ENCODE measurements around the gene TULP4.

Gene TULP4

GRCh38 chr6:158442306-158442705 is 130.0 kb downstream of the TULP4 start:
- Histone ChIP-seq H3K36me3 (ENCODE audit: insufficient read depth, insufficient read length, low read length) (peaks cover 2% of the 10 kb centered on the region), H3K4me1 (ENCODE audit: insufficient read depth, insufficient read length) (no peaks in the 10 kb centered on the region)

GRCh38 chr6:158445426-158446085 is 133.3 kb downstream of the TULP4 start:
- no peak for DNase-seq (ENCODE audit: low read depth, low spot score)
- TF ChIP-seq SUZ12 (IDR thresholded peaks at IDR 0.05; ENCODE audit: extremely low read depth, insufficient read depth, insufficient read length): no peak
- no peak for TF ChIP-seq ZNF274 (IDR thresholded peaks at IDR 0.05; ENCODE audit: low read depth, low read length)
- no peak for TF ChIP-seq YY1 (IDR thresholded peaks at IDR 0.05; ENCODE audit: insufficient read depth, insufficient read length)
- H3K4me1 ChIP-seq (ENCODE audit: insufficient read depth, insufficient read length): no peaks in the 10 kb centered on the region

More at GRCh38 chr6:158442306-158442705, 130.0 kb downstream of the TULP4 start:
- H3K9ac ChIP-seq (ENCODE audit: insufficient read length, low read depth): no peak overlapping the region
- H3K9me3 ChIP-seq (ENCODE audit: insufficient read depth, low read length): no peaks in the 10 kb centered on the region
- no peak overlapping the region for H3K4me3 ChIP-seq (ENCODE audit: insufficient read length, low read depth)
- no peak for TF ChIP-seq ZNF274 (IDR thresholded peaks at IDR 0.05; ENCODE audit: low read depth, low read length)
- TF ChIP-seq YY1 (IDR thresholded peaks at IDR 0.05; ENCODE audit: insufficient read depth, insufficient read length): no peak
- TF ChIP-seq SUZ12 (IDR thresholded peaks at IDR 0.05; ENCODE audit: extremely low read depth, insufficient read depth, insufficient read length): no peak
- no peak for DNase-seq (ENCODE audit: low read depth, low spot score)
- no peaks in the 10 kb centered on the region for H3K27me3 ChIP-seq (ENCODE audit: insufficient read depth, insufficient read length)

GRCh38 chr6:158448856-158449255 is 136.6 kb downstream of the TULP4 start:
- no peak overlapping the region for H3K9ac ChIP-seq (ENCODE audit: insufficient read length, low read depth)
- TF ChIP-seq YY1 (IDR thresholded peaks at IDR 0.05; ENCODE audit: insufficient read depth, insufficient read length) (no peak), SUZ12 (IDR thresholded peaks at IDR 0.05; ENCODE audit: extremely low read depth, insufficient read depth, insufficient read length) (no peak), ZNF274 (IDR thresholded peaks at IDR 0.05; ENCODE audit: low read depth, low read length) (no peak)
- H3K9me3 ChIP-seq (ENCODE audit: insufficient read depth, low read length): no peaks in the 10 kb centered on the region
- no peaks in the 10 kb centered on the region for H3K4me1 ChIP-seq (ENCODE audit: insufficient read depth, insufficient read length)
- no peak for DNase-seq (ENCODE audit: low read depth, low spot score)
- peaks cover 20% of the 10 kb centered on the region for H3K36me3 ChIP-seq (ENCODE audit: insufficient read depth, insufficient read length, low read length)
- H3K27me3 ChIP-seq (ENCODE audit: insufficient read depth, insufficient read length): no peaks in the 10 kb centered on the region
- H3K4me3 ChIP-seq (ENCODE audit: insufficient read length, low read depth): no peak overlapping the region

More at GRCh38 chr6:158445426-158446085, 133.3 kb downstream of the TULP4 start:
- no peak overlapping the region for H3K4me3 ChIP-seq (ENCODE audit: insufficient read length, low read depth)
- H3K36me3 ChIP-seq (ENCODE audit: insufficient read depth, insufficient read length, low read length): peaks cover 7% of the 10 kb centered on the region
- no peak overlapping the region for H3K9ac ChIP-seq (ENCODE audit: insufficient read length, low read depth)
- H3K9me3 ChIP-seq (ENCODE audit: insufficient read depth, low read length): no peaks in the 10 kb centered on the region
- H3K27me3 ChIP-seq (ENCODE audit: insufficient read depth, insufficient read length): no peaks in the 10 kb centered on the region

GRCh38 chr6:158452191-158452590 is 139.9 kb downstream of the TULP4 start:
- no peak for DNase-seq (ENCODE audit: low read depth, low spot score)
- Histone ChIP-seq H3K4me3 (ENCODE audit: insufficient read length, low read depth) (no peak overlapping the region), H3K9me3 (ENCODE audit: insufficient read depth, low read length) (no peaks in the 10 kb centered on the region), H3K4me1 (ENCODE audit: insufficient read depth, insufficient read length) (no peaks in the 10 kb centered on the region), H3K36me3 (ENCODE audit: insufficient read depth, insufficient read length, low read length) (peaks cover 18% of the 10 kb centered on the region), H3K9ac (ENCODE audit: insufficient read length, low read depth) (no peak overlapping the region), H3K27me3 (ENCODE audit: insufficient read depth, insufficient read length) (no peaks in the 10 kb centered on the region)
- no peak for TF ChIP-seq ZNF274 (IDR thresholded peaks at IDR 0.05; ENCODE audit: low read depth, low read length)
- no peak for TF ChIP-seq YY1 (IDR thresholded peaks at IDR 0.05; ENCODE audit: insufficient read depth, insufficient read length)
- TF ChIP-seq SUZ12 (IDR thresholded peaks at IDR 0.05; ENCODE audit: extremely low read depth, insufficient read depth, insufficient read length): no peak

GRCh38 chr6:158457131-158457530 is 144.9 kb downstream of the TULP4 start:
- TF ChIP-seq ZNF274 (IDR thresholded peaks at IDR 0.05; ENCODE audit: low read depth, low read length) (no peak), YY1 (IDR thresholded peaks at IDR 0.05; ENCODE audit: insufficient read depth, insufficient read length) (no peak), SUZ12 (IDR thresholded peaks at IDR 0.05; ENCODE audit: extremely low read depth, insufficient read depth, insufficient read length) (no peak)
- Histone ChIP-seq H3K9ac (ENCODE audit: insufficient read length, low read depth) (no peak overlapping the region), H3K4me3 (ENCODE audit: insufficient read length, low read depth) (no peak overlapping the region), H3K36me3 (ENCODE audit: insufficient read depth, insufficient read length, low read length) (peaks cover 11% of the 10 kb centered on the region), H3K27me3 (ENCODE audit: insufficient read depth, insufficient read length) (no peaks in the 10 kb centered on the region), H3K9me3 (ENCODE audit: insufficient read depth, low read length) (no peaks in the 10 kb centered on the region), H3K4me1 (ENCODE audit: insufficient read depth, insufficient read length) (no peaks in the 10 kb centered on the region)
- no peak for DNase-seq (ENCODE audit: low read depth, low spot score)

GRCh38 chr6:158457616-158458278 is 145.5 kb downstream of the TULP4 start:
- TF ChIP-seq YY1 (IDR thresholded peaks at IDR 0.05; ENCODE audit: insufficient read depth, insufficient read length) (no peak), SUZ12 (IDR thresholded peaks at IDR 0.05; ENCODE audit: extremely low read depth, insufficient read depth, insufficient read length) (no peak), ZNF274 (IDR thresholded peaks at IDR 0.05; ENCODE audit: low read depth, low read length) (no peak)
- Histone ChIP-seq H3K4me1 (ENCODE audit: insufficient read depth, insufficient read length) (no peaks in the 10 kb centered on the region), H3K27me3 (ENCODE audit: insufficient read depth, insufficient read length) (no peaks in the 10 kb centered on the region), H3K36me3 (ENCODE audit: insufficient read depth, insufficient read length, low read length) (peaks cover 6% of the 10 kb centered on the region), H3K9ac (ENCODE audit: insufficient read length, low read depth) (no peak overlapping the region), H3K4me3 (ENCODE audit: insufficient read length, low read depth) (no peak overlapping the region), H3K9me3 (ENCODE audit: insufficient read depth, low read length) (no peaks in the 10 kb centered on the region)
- no peak for DNase-seq (ENCODE audit: low read depth, low spot score)

- no peaks in the 10 kb centered on the region for H3K27me3 ChIP-seq (ENCODE audit: insufficient read depth, insufficient read length)
- H3K9ac ChIP-seq (ENCODE audit: insufficient read length, low read depth): no peak overlapping the region
- DNase-seq (ENCODE audit: low read depth, low spot score): no peak
- H3K4me3 ChIP-seq (ENCODE audit: insufficient read length, low read depth): no peak overlapping the region
- no peaks in the 10 kb centered on the region for H3K4me1 ChIP-seq (ENCODE audit: insufficient read depth, insufficient read length)
- peaks cover 3% of the 10 kb centered on the region for H3K36me3 ChIP-seq (ENCODE audit: insufficient read depth, insufficient read length, low read length)
- TF ChIP-seq SUZ12 (IDR thresholded peaks at IDR 0.05; ENCODE audit: extremely low read depth, insufficient read depth, insufficient read length) (no peak), YY1 (IDR thresholded peaks at IDR 0.05; ENCODE audit: insufficient read depth, insufficient read length) (no peak), ZNF274 (IDR thresholded peaks at IDR 0.05; ENCODE audit: low read depth, low read length) (no peak)
- no peaks in the 10 kb centered on the region for H3K9me3 ChIP-seq (ENCODE audit: insufficient read depth, low read length)
These were observed 147.5 kb downstream of the TULP4 start for GRCh38 chr6:158459726-158460125.

Measured in NT2/D1 (cell line).